HUDEP-2 (cell line): ENCODE results near the gene SOCS1.
"Not testable (repeated sequence)": the region's sequence is repeated elsewhere in the genome, so short reads cannot be mapped to it uniquely, and the experiment has no call there.

ENCODE experiments used
- DNase-seq, 76 experiments: peaks; one replicate each; lab custom pipeline; 2025; ENCODE audit not compliant: unreplicated experiment in 76 of 76; lab: John Stamatoyannopoulos, UW

The SOCS1 gene

DNA sequence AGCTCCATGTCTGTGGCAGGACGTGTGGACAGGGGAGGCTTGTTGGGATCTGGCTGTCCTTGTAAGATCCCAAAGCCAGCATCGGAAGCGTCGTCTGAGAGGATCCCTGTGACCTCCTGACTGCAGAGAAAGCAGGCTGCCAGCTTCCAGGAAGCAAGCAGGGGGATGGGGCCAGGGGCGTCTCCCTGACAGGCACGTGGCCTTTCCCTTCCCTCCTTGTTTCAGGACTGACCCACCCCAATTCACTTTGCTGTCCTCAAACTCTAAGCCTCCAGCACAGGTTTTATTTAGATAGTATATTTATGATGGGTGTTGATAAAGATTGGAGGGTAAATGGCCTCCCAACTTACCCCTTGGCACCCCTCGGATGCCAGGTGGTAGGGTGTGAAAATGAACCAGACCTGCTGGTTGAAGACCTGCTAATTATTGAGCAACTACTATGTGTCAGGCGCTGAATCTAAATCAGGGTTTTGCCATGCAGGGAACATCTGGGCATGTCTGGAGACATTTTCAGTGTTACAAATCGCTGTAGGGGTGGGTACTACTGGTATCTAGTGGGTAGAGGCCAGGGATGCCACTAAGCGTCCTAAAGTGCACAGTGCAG lies 24.5 kb downstream of the SOCS1 start:
- peak in 31 of 76 experiments; percentile 15 to 53 (median 35) for DNase-seq

DNA sequence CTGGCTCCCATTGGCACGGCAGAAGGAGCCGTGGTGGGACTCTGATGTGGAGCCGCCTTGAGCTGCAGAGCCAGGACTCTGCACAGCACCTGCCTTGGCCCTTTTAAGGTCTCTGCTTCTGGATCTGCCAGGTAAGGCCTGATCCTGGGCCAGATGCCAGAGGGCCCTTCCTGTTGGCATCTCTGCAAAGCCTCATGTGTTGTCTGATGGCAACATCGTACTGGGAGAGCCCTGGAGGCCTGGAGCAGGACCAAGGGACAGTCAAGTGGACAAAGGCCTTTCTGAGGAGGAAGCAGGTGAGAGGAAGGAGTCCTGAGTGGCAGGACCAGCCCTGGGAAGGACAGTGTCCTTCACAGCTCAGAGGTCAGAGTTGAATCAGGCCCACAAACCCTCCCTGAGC lies 26.1 kb downstream of the SOCS1 start:
- DNase-seq: no peak

DNA sequence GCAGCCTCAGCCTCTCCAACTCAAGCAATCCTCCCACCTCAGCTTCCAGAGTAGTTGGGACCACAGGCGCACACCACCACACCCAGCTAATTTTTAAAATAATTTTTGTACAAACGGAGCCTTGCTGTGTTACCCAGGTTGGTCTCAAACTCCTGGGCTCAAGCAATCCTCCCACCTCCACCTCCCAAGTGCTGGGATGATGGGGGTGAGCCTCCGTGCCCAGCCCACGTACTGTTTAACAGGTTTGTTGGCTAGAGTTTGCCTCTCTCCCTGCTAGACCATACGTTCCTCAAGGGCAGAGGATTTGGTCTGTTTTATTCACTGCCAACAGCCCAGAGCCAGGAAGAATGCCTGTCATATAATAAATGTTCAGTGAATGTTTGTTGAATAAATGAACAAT lies 26.6 kb downstream of the SOCS1 start:
- no peak for DNase-seq

DNA sequence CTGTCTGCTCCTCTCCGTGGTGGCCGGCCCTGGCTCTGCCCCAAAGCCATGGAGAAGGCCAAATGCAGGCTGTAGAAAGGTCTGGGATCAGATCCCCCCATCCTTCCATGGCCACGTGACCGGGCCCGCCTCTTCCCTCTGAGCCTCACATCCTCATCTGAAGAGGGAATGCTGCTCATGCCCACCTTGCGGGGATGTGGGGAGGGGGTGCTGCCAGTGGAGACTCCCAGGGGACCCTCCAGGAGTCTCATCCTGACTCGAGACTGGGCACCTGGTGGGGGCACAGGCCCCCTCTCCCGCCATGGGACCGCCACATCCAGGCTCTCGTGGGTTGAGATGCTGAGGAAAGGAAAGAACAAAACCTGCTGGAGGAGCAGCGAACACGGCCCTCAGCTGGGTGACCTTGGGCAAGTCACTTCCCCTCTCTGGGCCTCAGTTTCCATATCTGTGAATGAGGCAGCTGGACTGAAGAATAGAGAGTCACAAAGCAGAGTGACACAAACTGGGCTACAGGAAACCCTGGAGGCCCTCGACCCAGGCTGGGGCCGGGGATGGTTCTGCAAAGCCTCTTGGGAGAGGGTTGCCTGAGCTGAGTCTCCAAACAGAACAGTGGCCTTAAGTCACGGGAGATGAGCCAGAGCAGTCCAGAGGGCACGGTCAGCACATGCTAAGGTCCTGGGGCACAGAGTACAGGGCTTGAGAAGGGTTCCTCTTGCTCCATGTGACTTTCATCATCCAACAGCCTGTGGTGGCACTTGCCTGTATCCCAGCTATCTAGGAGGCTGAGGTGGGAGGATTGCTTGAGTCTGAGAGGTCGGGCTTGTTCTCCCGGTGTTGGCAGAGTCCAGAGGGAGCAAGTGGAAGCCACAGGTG lies 30.1 kb downstream of the SOCS1 start:
- DNase-seq: no peak

DNA sequence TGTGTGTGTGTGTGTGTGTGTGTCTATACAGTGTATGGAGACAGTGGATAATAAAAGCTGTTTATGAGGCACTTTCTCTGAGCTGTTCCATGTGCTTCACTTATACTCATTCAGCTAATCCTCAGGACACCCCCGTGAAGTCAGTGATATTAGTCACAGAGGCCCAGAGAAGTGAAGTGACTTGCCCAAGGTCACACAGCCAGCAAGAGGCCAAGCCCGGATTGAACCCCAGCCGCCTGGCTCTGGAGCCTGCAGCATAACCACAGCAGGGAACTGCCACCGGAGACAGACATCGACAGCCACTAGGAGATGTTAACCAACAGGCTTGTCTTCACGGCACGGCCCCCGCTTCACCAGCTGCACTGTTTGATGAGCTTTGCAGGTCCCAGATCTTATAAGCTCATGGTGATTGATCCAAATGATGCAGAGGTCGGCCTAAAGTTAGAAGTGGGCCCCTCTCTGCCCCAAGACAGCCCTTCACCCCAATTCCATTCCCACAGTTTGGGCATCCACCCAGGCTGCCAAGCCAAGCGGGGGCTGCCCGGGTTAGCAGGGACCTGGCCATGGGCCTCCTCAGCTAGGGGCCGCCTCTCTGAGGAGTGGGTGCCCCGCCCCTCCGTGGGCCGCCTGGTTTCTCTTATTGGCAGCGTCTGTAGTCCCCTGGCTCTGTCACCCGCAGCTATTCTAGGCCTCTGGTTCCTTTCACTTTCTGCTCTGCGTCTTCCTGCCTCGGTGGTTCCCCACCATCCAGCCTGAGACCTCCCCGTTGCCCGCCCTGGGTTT lies 30.9 kb downstream of the SOCS1 start:
- peak in 32 of 76 experiments; percentile 7 to 57 (median 26) for DNase-seq

DNA sequence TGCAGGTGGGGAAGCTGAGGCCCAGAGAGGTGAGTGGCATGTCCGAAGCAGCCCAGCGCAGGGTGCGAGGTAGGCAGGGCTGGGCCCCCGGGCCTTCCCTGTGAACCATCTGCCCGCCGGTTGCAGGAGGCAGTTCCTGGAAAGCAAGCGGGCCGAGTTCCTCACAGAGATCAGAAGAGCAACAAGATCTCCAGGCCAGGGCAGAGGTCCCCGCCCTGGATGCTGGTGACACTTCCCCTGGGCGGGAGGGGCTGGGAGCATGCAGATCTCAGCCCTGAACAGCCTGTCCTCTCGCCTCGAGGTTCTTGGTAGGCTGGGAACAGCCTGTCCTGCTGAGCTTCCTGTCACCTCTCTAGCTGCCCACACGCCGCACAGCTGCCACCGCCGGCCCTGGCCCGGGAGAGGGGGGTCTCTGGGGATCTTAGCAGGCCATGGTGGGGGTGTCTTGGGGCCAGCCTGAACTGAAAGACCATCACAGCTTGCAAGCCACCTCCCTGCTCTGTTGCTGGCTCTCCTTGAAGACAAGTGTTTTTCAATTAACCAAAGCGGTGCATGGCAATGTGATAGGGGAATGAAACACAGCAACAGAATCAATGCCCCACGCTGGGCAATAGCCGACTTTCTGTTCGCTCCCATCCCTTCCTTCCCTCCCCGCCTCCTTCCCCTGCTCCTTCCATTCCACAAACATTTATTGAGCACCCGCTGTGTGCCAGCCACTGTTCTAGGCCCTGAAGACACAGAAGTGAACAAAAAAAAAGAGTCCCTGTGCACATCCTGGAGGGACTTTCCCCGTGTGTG lies 31.7 kb downstream of the SOCS1 start:
- DNase-seq: peak; percentile 23 to 94 (median 86)

DNA sequence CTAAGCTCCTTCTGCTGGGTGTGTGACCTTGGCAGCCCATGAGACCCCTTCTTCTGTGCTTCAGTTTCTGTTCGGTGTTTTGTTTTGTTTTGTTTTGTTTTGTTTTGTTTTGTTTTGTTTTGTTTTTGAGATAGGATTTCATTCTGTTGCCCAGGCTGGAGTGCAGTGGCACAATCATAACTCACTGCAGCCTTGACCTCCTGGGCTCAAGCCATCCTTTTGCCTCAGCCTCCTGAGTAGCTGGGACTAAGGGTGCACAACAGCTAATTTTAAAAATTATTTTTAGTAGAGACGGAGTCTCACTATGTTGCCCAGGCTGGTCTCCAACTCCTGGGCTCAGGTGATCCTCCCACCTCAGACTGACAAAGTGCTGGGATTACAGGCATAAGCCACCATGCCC lies 35.5 kb downstream of the SOCS1 start:
- not testable (repeated sequence) for DNase-seq

DNA sequence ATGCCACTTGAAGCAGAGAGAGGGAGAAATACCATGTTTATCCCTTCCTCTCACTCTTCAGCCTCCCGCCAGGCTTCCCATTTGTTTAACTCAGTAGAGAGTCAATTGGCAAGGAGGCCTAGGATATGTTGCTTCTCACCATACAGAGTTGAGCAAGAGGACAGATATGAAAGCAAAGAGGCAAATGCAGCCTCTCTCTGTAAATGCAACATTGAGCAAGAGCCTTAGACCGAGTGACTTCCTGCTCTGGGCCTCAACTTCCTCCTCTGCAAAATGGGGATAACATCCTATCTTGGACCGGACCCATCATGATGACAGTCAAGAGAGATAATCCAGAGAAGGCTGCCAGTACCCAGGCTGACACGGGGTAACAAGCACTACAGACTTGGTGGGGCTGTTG lies 36.8 kb downstream of the SOCS1 start:
- no peak for DNase-seq

DNA sequence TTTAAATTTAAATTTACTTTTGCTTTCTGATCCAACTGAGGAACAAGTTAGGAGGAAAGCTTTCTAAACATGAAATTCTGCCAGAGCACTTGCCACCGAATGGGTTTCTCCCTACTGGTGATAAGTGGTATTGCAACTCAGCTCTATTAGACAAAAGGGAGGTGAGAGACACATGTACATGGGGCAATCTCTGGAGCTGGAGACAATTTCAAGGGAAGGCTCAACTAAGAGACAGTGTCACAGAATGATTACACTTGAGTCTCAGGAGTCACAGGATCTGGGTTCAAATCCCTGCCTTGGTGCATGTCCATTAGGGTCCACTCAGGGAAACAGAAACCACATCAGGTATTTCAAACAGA lies 37.4 kb downstream of the SOCS1 start:
- peak in 3 of 76 experiments; percentile 10 to 27 (median 19) for DNase-seq

DNA sequence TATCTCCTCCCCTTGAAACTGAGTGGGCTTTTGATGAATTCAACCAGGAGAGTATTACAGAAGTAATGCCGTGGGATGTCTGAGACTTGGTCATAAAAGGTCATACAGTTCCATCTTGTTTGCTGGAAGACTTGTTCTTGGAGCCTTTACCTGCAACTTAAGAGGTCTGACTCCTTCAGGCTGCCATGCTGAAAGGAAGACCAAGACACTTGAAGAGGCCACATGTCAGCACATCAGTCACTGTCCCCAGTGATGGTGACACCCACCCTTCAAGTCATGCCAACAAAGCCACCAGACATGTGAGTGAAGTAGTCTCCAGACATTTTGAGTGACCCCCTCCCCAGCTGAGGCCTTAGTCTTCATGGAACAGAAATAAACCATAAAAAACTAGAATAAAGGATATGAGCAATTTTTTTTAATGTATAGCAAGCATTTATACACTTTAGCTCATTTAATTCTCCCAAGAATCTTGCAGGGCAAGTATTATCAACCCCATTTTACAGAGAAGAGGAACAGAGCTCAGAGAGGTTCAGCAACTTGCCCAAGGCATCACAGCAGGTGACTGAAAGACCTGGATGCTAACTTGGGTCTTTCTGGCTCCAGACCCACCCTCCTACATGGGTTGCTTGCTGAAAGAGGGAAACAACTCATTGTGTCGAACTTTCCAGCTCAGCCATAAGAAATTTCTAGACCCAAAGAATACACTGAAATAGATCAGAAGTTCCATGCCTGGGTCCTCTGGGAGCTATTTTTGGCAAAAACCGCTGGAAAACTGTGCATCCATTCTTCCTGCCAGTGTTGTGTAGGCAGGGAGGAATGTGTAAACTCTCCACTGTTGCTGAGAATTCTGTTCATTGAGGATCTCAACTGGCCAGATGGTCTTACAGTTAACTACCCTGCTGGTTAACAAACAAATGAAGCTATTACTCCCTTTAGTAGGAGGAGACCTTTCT lies 38.1 kb downstream of the SOCS1 start:
- DNase-seq: no peak

DNA sequence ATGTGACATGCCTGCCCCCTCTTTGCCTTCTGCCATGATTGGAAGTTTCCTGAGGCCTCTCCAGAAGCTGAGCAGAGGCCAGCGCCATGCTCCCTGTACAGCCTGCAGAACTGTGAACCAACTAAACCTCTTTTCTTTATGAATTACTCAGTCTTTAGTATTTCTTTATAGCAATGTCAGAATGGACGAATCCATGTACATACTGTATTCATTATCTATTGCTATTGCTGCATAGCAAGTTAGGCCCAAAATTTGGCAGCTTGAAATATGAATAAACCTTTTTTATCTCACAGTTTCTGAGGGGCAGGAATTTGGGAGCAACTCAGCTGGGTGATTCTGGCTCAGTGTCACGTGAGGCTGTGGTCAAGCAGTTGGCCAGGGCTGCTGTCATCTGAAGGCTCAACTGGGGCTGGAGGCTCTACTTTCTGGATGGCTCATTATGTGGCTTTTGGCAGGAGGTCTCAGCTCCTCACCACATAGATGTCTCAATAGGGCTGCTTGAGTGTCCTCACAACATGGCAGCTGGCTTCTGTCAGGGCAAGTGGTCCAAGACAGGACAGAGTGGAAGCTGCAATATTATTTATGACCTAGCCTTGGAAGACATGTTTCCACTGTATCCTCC lies 40.0 kb downstream of the SOCS1 start:
- no peak for DNase-seq

DNA sequence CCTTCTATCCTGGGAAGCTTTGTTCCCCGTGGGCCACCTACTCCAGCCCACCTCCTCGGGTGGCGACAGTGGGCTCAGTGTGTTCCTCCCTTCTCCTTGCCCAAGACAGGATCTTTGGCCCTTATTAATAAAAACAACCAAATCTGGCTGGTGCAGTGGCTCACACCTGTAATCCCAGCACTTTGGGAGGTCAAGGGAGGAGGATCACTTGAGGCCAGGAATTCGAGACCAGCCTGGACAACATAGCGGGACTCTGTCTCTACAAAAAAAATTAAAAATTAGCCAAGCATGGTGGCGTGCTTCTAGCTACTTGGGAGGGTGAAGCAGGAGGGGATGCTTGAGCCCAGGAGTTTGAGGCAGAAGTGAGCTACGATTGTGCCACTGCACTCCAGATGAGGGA lies 42.2 kb downstream of the SOCS1 start:
- no peak for DNase-seq

DNA sequence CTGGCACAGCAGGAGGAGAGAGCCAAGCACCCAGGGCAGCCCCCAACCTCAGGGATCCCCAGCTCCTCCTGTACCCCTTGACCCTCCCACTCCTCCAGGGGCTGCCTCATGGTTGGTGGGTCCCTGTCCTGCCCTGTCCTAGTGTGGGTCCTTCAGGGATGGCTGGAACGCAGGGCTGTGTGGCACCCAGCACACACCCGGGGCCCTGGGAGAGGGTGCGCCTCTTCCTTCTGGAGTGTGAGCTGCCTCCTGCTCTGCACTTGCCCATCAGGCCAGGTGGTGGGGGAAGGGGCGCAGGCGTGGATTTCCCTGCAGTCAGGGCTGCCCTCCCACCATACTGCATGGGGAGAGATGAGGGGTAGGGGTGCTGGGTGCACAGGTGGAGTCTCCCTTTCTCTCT lies 42.6 kb downstream of the SOCS1 start:
- no peak for DNase-seq

DNA sequence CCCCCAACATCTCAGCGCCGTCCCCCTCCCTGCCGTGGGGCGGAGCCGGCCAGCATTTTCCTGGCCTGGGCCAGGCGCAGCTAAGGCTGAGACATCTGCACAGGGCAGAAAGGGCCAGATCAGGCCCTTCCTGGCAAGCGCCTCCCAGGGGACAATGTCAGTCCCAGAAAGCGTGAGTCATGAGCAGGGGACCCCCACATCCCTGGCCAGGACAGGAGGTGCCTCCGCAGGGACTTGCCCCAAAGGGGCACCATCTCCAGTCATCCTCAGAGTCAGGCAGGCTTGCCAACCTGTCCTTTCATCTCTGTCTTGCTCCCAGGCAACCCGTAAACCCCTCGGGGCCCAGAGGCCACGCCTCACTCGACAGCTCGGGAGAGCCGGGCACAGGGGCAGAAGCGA lies 43.2 kb downstream of the SOCS1 start:
- no peak for DNase-seq

DNA sequence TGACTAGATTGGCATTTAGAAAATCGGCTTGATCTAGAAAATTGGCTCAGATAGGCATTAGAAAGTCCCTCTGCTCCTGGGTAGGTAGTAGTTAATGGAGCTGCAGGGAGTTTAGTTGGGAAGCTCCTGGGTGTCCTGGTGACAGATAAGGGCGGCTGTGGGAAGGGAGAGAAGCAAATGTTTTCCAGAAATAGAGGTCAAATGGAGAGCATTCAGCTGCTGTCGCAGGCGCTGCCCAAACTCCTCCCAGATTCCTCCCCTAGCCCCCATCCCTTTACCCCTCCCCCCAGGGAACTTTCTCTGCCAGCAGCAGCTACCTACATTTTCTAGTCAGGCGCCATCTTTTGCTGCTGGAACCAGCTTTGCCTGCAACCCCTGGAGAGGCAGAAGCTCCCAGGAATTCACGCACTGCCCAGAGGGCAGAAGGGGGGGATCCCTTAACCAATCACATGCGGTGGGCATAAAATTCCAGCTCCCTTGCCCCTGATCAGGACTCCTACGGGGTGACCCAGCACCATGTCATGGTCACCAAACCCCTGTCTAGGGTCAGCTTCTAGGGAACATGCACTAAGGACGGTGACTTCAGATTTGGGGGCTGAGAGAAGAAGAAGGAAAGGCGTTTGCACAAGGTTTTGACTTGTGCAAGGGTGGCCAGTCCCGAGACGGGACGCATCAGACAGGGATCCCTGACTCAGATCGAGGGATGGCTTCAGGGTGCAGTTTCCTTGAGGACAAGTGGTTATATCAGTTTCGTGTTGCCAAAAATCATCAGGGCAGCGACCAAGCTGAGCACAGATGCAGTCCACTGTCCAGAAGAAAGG lies 43.8 kb downstream of the SOCS1 start:
- DNase-seq: no peak

DNA sequence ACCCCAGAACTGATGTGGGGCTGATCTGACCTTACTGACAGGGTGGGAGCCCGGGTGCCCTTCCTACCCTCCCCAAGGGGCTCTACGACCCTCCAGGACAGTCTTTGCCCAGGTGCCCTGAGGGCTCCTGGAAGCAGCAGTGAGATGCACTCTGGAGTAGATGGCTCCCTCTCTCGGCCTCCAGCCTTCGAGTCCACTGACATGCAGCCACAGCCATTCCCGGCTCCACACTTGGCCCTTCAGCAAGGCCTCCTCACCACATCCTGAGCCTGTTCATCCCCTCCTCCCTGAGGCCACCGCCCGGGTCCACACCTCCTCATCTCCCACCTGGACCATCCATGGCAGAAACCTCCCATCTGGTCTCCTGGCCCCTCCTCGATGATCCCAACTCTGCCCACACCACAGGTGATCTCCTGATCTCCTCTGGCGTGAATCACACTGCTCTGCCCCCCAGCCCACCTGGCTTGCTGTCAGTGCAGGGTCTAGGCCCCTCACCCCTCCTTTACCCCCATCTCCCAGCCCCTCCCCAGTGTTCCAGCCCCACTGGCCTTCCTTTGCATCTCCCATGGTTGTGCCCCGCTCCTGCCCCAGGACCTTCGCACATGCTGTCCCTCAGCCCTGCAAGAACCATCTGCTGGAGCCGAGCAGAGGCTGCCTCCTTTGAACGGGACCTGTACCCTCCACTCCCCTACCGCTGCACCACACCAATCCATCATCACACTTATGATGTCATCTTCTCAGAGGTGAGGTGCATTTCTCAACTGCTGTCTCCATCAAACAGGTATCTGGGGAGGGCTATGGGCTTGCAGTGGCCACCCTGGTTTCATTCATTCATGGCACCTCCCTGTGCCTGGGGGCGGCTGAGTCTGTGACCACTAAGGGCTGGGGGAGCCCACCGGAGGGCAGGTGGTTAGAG lies 44.7 kb downstream of the SOCS1 start:
- no peak for DNase-seq

DNA sequence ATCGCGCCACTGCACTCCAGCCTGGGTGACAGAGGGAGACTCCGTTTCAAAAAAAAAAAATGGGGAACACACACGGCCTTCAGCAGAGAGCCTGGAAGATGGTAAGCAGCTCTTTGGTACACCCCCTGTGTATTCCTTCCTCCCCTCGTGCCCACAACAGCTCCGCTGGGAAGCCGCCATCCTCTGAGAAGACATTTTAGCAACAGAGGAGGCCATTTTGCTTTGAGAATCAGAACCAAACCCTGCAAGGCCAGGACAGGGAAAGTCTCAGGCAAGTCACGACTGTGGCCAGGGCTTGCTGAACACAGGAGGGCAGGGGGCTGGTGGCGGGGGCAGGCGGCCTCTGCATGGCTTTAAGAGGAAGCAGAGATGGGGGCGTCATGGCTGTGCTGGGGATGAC lies 45.7 kb downstream of the SOCS1 start:
- no peak for DNase-seq
